ENCODE measurements around the gene CACNA2D3. TPM values are rescaled to one million over a fixed set of nuclear protein-coding genes. Genes with fewer than 3 reads are reported as not detected.

The CACNA2D3 gene
- total RNA-seq, 1 experiment from 2014 or later = 0.59 TPM

DNA sequence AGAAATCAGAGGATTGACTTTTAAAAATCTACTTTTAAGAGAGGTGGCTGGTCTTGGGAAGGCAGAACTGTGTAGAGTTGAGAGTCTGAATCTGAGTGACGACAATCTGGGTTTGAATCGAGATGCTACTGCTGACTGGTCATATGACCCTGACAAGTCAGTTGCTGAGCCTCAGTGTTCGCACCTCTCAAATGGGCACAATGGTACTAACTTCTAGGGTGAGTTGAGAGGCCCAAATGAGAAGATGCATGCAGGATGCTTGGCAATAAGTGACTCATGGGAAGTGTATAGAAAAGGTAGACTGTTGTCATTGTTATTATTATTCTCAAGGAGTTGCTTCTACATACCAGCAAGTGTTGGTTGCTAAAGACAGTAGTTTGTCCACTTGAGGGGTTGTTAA is 10.3 kb downstream of the CACNA2D3 start:
- no peak overlapping the region for H3K4me2 ChIP-seq
- H3K4me1 ChIP-seq (replicated peaks; ENCODE audit: insufficient read depth) = no peaks in the 10 kb centered on the region
- CTCF ChIA-PET = no interaction called here
- H3K36me3 ChIP-seq (ENCODE audit: low read depth) = no peaks in the 10 kb centered on the region
- H3K79me2 ChIP-seq (ENCODE audit: low read depth) = no peaks in the 10 kb centered on the region
- DNase-seq = no peak
- no peak overlapping the region for H3K27ac ChIP-seq
- TF ChIP-seq, protein P1, sequence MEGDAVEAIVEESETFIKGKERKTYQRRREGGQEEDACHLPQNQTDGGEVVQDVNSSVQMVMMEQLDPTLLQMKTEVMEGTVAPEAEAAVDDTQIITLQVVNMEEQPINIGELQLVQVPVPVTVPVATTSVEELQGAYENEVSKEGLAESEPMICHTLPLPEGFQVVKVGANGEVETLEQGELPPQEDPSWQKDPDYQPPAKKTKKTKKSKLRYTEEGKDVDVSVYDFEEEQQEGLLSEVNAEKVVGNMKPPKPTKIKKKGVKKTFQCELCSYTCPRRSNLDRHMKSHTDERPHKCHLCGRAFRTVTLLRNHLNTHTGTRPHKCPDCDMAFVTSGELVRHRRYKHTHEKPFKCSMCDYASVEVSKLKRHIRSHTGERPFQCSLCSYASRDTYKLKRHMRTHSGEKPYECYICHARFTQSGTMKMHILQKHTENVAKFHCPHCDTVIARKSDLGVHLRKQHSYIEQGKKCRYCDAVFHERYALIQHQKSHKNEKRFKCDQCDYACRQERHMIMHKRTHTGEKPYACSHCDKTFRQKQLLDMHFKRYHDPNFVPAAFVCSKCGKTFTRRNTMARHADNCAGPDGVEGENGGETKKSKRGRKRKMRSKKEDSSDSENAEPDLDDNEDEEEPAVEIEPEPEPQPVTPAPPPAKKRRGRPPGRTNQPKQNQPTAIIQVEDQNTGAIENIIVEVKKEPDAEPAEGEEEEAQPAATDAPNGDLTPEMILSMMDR (conservative IDR thresholded peaks at IDR 0.05) = no peak
- no peak for TF ChIP-seq EZH2 (IDR thresholded peaks at IDR 0.05; ENCODE audit: low read depth)
- no peaks in the 10 kb centered on the region for H3F3A ChIP-seq (ENCODE audit: insufficient read depth, low read depth)
- POLR2A ChIA-PET (ENCODE audit: unreplicated experiment) = no interaction called here
- no peaks in the 10 kb centered on the region for H3K9me2 ChIP-seq (ENCODE audit: insufficient read depth)
- BruUV-seq (replicated peaks) = no TSS peak
- peaks cover 68% of the 10 kb centered on the region for H3K27me3 ChIP-seq (ENCODE audit: insufficient read depth, low read depth)
- H2AFZ ChIP-seq = no peak overlapping the region
- intact Hi-C loops (cut with micrococcal nuclease; ENCODE audit: unreplicated experiment) = no loop called here
- H3K9me3 ChIP-seq (ENCODE audit: insufficient read depth, low read depth) = no peaks in the 10 kb centered on the region
- H3K4me3 ChIP-seq = no peak overlapping the region
- H4K20me1 ChIP-seq (ENCODE audit: insufficient read depth) = no peaks in the 10 kb centered on the region

DNA sequence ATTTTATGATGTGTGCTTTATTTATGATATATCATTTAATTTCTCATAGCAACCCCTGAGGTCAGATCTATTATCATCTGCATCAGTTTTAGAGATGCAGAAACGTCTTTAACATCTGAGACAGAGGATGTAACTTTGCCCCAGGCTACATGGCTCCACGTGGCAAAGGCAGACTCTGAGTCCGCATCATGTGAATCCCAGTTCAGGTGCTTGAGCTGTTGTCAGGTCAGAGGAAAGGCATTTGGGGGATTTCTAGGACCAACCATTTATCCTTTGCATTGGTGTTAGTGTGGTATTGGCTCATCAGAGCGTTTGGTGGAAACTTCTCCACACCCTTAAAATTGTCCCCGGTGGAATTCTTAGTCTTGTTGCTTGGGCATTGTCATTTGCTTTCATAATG is 10.8 kb downstream of the CACNA2D3 start:
- DNase-seq = no peak
- H3K27ac ChIP-seq = no peak overlapping the region
- BruUV-seq (replicated peaks) = no TSS peak
- ChIA-PET POLR2A (ENCODE audit: unreplicated experiment) (no interaction called here), CTCF (no interaction called here)
- intact Hi-C loops (cut with micrococcal nuclease; ENCODE audit: unreplicated experiment) = no loop called here
- H3K4me3 ChIP-seq = no peak overlapping the region
- H2AFZ ChIP-seq = no peak overlapping the region
- H4K20me1 ChIP-seq (ENCODE audit: insufficient read depth) = no peaks in the 10 kb centered on the region
- TF ChIP-seq, protein P1 (conservative IDR thresholded peaks at IDR 0.05) = no peak
- no peak for TF ChIP-seq EZH2 (IDR thresholded peaks at IDR 0.05; ENCODE audit: low read depth)
- H3K4me1 ChIP-seq (replicated peaks; ENCODE audit: insufficient read depth) = no peaks in the 10 kb centered on the region
- no peaks in the 10 kb centered on the region for H3K9me3 ChIP-seq (ENCODE audit: insufficient read depth, low read depth)
- H3K4me2 ChIP-seq = no peak overlapping the region
- no peaks in the 10 kb centered on the region for H3F3A ChIP-seq (ENCODE audit: insufficient read depth, low read depth)
- H3K79me2 ChIP-seq (ENCODE audit: low read depth) = no peaks in the 10 kb centered on the region
- H3K36me3 ChIP-seq (ENCODE audit: low read depth) = no peaks in the 10 kb centered on the region
- no peaks in the 10 kb centered on the region for H3K9me2 ChIP-seq (ENCODE audit: insufficient read depth)
- peaks cover 69% of the 10 kb centered on the region for H3K27me3 ChIP-seq (ENCODE audit: insufficient read depth, low read depth)

DNA sequence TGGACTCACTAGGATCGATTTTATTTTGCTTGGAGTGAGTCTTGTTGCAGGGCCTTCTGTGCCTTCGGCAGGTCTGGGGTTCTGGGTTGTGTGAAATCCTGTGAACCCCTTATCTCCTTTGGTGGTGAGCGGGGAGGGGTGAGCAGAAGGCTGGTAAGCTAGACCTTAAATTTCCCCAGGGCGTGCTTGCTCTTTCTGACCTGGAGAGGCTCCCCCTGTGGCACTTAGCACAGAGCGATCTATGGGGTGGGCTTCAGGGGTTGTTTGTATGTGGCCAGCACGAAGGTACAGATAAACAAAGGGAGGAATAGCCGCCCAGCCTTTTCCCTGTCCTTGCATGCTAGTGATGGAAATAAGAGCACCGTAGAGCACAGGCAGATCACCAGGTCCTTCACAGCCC is 11.8 kb downstream of the CACNA2D3 start:
- Histone ChIP-seq H3K27ac (no peak overlapping the region), H3K4me1 (replicated peaks; ENCODE audit: insufficient read depth) (no peaks in the 10 kb centered on the region), H3K36me3 (ENCODE audit: low read depth) (no peaks in the 10 kb centered on the region), H3F3A (ENCODE audit: insufficient read depth, low read depth) (no peaks in the 10 kb centered on the region), H3K79me2 (ENCODE audit: low read depth) (no peaks in the 10 kb centered on the region), H3K4me2 (no peak overlapping the region), H3K4me3 (no peak overlapping the region), H3K27me3 (ENCODE audit: insufficient read depth, low read depth) (peaks cover 68% of the 10 kb centered on the region), H2AFZ (no peak overlapping the region), H3K9me3 (ENCODE audit: insufficient read depth, low read depth) (no peaks in the 10 kb centered on the region), H4K20me1 (ENCODE audit: insufficient read depth) (no peaks in the 10 kb centered on the region), H3K9me2 (ENCODE audit: insufficient read depth) (no peaks in the 10 kb centered on the region)
- DNase-seq = no peak
- ChIA-PET CTCF (no interaction called here), POLR2A (ENCODE audit: unreplicated experiment) (no interaction called here)
- no TSS peak for BruUV-seq (replicated peaks)
- intact Hi-C loops (cut with micrococcal nuclease; ENCODE audit: unreplicated experiment) = no loop called here
- TF ChIP-seq, protein P1 (conservative IDR thresholded peaks at IDR 0.05) = no peak
- no peak for TF ChIP-seq EZH2 (IDR thresholded peaks at IDR 0.05; ENCODE audit: low read depth)

All from PC-9 (cell line).